ENCODE results near the gene TULP1.

- TF ChIP-seq POLR2AphosphoS5 (IDR thresholded peaks at IDR 0.05; ENCODE audit: borderline replicate concordance, low read depth, low read length) (no peak), EZH2 (IDR thresholded peaks at IDR 0.05) (no peak)
Measured at GRCh38 chr6:35486005-35486925, 26.4 kb downstream of the TULP1 start.

All from SK-N-MC (cell line).